Lower leg skin (tissue), 4 donors: ENCODE data around the gene CENPP. TPM values are rescaled to one million over a fixed set of nuclear protein-coding genes. Genes with fewer than 3 reads are reported as not detected.
A peak's percentile ranks its signal among the peaks of the same experiment; 100 is the strongest.

ENCODE experiments used
- DNase-seq, 2 donors: peaks; one replicate each; pipeline ENCODE4 v3.0.0-alpha.2; 2019; ENCODE audit warnings: low spot score in 2 of 2
- H3K4me3 ChIP-seq: fragments of 200-600 bp; sonication (generic); 2 replicates; pipeline ENCODE4 v1.5.1; 2017; ENCODE audit warnings: mild to moderate bottlenecking, low read depth; ENCODE audit not compliant: poor library complexity, severe bottlenecking
- CTCF ChIP-seq, 3 donors: fragments of 450-650 bp; IDR thresholded peaks; one replicate each; pipeline ENCODE4 v1.5.1; 2016; ENCODE audit warnings: antibody characterized with exemption in 3 of 3, mild to moderate bottlenecking in 3 of 3, moderate library complexity in 2 of 3
- POLR2A ChIP-seq, 2 donors: fragments of 450-650 bp; IDR thresholded peaks; one replicate each; pipeline ENCODE4 v1.6.1; 2016 to 2017; ENCODE audit warnings: antibody characterized with exemption in 2 of 2, mild to moderate bottlenecking in 1 of 2, moderate library complexity in 1 of 2
- WGBS, 2 donors: methylation state at CpG; one replicate each; pipeline ENCODE4 v1.1.5; 2018; 5-methylcytosine and 5-hydroxymethylcytosine counted together
- intact Hi-C: fragments of 100-400 bp; cut with DNase I; formaldehyde crosslinking; loops from one replicate; pipeline ENCODE4 v1.15.0; 2023; ENCODE audit warnings: low total_unique reads
- total RNA-seq, 4 donors: library from RNA; depleted of rRNA; stranded (reverse); fragments of >200 nt; gene quantifications; one replicate each; pipeline ENCODE4 v1.1.0, GENCODE V29; 2016

CENPP gene
- total RNA-seq, 4 donors from 2014 or later, result 7.8 to 28.8 (median 12.2) TPM

- H3K4me3 ChIP-seq, result no peak overlapping the region
- 75 to 90% methylated on average over 2 of the region's 2 CpGs for WGBS, 2 donors
- no peak for TF ChIP-seq POLR2A (IDR thresholded peaks at IDR 0.05)
- TF ChIP-seq CTCF (IDR thresholded peaks at IDR 0.05), result no peak
- DNase-seq, result no peak
- intact Hi-C loops, result no loop called here
Measured at GRCh38 chr9:92503156-92503555, 177.4 kb downstream of the CENPP start.

GRCh38 chr9:92504881-92505280, 179.1 kb downstream of the CENPP start:
- intact Hi-C loops, result no loop called here
- WGBS, 2 donors, result 97 to 100% methylated on average over 2 of the region's 2 CpGs
- TF ChIP-seq CTCF (IDR thresholded peaks at IDR 0.05), result no peak
- no peak for TF ChIP-seq POLR2A (IDR thresholded peaks at IDR 0.05)
- no peak overlapping the region for H3K4me3 ChIP-seq
- DNase-seq, result no peak

DNA sequence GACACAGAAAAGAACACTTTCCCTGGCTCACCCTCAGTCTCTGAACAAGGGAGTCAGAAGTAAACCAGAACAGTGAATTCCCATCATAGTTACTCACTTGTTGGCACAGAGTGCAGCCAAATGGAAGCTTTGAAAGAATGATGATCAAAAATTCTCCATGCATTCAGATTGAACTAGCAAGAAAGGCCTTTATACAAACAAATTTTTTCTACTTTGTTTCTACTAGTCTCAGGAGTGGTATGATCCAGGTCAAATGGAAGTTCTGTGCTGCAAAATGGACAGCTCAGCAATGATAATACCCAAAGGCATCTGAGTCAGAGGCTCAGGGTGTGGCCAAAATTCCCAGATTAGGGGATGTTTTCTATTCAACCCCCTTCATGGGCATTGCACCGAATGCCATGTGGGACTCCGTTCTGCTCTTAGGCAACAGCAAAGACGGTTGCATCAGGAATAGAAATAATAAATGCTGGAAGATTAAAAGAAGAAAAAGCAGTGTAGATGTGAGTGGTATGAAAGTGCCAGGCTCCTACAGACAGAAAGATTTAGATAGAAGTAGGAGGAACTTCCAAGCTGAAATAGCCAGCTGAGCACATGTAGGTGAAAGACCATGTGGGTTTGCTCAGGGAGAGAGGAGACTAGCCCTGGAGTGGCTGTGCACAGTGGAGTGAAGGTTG, 180.6 kb downstream of the CENPP start:
- intact Hi-C loops, result no loop called here
- TF ChIP-seq POLR2A (IDR thresholded peaks at IDR 0.05) (no peak), CTCF (IDR thresholded peaks at IDR 0.05) (no peak)
- WGBS, 2 donors, result 25 to 35% methylated on average over 3 of the region's 3 CpGs
- DNase-seq, result peak in 1 of 2 donors; percentile 55
- no peak overlapping the region for H3K4me3 ChIP-seq

DNA sequence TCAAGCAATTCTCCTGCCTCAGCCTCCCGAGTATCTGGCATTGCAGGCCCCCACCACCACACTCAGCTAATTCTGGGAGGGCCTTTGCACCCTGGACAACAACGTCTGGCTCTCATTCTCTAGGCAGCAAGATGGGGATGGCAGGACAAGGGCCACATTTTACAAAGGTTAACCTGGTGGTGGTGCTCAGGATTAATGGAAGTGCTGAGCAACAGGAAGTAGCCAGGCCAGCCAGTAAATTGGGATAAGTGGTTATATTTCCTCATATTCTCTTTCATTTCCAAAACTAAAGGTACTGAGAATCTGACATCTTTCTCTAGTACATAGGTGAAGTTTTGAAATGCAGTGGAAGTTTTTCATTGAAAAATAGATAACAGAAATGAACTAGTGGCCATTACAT, 181.3 kb downstream of the CENPP start:
- TF ChIP-seq CTCF (IDR thresholded peaks at IDR 0.05) (no peak), POLR2A (IDR thresholded peaks at IDR 0.05) (no peak)
- no peak overlapping the region for H3K4me3 ChIP-seq
- WGBS, 2 donors, result 83 to 86% methylated on average over 2 of the region's 2 CpGs
- intact Hi-C loops, result no loop called here
- DNase-seq, result no peak

- TF ChIP-seq POLR2A (IDR thresholded peaks at IDR 0.05) (no peak), CTCF (IDR thresholded peaks at IDR 0.05) (no peak)
- 52 to 58% methylated on average over 4 of the region's 4 CpGs for WGBS, 2 donors
- no peak for DNase-seq
- intact Hi-C loops, result no loop called here
- H3K4me3 ChIP-seq, result no peak overlapping the region
Measured at GRCh38 chr9:92507496-92507895, 181.7 kb downstream of the CENPP start.
